GM18909 (cell line): ENCODE measurements around the gene CADPS.

Experiments
- ATAC-seq: cut with Tn5 transposase; IDR thresholded peaks from one replicate; pipeline ENCODE4 v1.9.1; 2021; ENCODE audit warnings: mild to moderate bottlenecking; ENCODE audit not compliant: unreplicated experiment, poor library complexity

CADPS gene

DNA sequence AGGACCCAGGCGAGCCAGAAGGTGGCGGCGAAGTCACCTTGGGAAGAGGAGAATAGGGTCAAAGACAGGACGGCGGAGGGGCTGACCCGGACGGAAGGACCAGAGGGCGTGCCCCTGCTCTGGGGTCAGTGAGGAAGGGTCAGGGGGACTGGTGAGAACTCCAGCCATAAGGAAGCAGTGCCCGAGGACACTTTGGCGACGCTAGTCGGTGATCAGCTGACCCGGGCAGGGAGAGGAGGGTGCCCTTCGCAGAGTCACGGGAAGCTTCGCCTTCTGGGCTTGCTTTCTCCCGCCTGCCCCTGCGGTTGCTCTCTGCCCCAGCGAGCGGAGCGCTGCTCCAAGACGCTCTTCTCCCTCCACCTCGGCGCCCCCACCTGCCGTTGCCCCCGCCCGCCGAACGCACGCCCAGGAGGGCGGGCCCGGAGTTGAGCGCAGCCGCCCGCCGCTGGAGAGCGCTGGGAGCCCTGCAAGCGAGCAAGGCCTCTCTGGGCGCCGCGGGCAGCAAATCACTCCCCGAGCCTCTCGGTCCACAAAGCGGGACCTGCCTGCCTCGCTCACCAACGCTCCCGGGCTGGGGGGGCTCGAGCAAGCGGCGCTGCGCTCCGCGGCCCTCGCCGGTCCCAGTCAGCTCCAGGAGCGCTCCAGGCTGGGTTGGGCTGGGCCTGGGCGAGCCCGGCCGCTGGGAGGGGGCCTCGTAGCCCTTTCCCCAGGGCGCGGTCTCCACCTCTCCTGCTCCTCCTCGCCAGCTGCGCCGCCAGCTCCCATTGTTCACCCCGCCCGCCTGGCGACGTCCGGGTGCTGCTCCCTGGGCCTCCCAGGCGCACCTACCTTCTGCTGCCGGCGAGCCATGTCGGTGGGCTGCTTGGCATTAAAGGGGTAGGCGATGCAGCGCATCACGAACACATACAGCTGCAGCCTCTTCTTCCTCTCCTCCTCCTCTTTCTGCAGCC is 1.2 kb downstream of the CADPS start:
- peak; percentile 49 for ATAC-seq

GRCh38 chr3:62873451-62873760 is 1.8 kb downstream of the CADPS start:
- no peak for ATAC-seq

- ATAC-seq: no peak
Observed at GRCh38 chr3:62872318-62872717, 2.9 kb downstream of the CADPS start.

GRCh38 chr3:62870321-62870720 is 4.9 kb downstream of the CADPS start:
- no peak for ATAC-seq

DNA sequence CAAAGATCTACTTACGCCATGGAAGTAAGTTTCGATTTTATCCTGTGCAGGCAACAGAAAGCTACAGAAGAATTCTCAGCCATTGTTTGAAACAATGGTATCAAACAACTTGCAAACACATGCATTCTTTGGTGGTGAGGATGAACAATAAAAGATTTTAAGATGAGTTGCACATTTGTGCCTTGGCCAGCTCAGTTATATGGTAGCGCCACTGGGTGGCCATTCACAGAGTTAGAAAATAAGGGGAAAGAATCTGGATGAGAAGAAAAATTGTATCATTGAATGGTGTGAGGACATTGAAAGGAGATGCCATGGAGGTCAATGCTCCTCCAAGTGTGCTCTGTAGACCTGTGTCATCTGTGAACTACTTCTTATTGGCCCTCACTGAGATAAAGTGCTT is 11.6 kb downstream of the CADPS start:
- ATAC-seq: no peak

GRCh38 chr3:62859203-62859791 is 15.9 kb downstream of the CADPS start:
- no peak for ATAC-seq

DNA sequence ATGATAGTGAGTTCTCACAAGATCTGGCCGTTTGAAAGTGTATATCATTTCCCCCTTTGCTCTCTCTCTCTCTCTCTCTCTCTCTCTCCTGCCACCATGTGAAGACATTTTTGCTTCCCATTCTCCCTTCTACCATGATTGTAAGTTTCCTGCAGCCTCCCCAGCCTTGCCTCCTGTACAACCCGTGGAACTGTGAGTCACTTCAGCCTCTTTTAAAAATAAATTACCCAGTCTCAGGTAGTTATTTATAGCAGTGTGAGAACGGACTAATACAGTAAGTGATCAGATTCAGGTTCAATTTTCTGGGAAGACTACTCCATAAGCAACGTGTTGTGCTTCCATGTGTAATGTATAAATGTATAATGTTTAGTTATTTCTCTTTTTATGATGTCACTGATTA is 29.2 kb downstream of the CADPS start:
- ATAC-seq: no peak

DNA sequence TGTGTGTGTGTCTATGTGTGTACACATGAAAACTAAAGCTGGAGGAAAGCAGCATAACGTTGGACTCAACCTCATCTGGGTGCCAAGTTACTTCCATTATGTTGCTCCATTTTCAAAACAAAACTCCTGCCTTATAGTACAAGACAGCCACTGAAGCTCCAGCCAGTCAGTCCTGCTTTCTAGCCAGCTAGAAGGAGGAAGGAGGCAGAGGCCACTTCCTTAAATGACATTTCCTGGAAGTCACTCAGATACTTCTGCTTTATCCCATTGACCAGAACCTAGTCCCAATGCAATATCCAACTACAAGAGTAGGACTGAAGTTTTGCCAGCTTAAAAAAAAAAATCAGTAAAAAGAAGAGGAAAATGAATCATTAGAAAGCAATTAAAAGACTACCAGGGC is 31.7 kb downstream of the CADPS start:
- ATAC-seq: no peak

DNA sequence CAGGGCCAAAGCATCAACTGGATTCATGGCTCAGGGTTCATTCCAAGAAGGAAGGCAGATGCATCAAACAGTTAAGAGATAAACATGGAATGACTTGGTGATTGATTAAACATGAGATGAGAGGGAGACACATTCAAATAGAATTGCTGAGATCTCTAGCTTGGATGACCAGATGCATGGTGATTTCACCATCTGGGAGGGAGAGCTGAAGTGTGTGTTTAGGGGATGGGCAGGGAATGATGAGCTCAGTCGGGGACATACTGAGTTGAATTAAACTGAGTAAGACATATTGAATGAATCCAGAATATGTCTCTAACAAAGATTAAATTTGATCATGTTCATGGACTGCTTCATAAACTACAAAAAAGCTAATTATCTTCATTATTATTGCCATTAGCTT is 35.5 kb downstream of the CADPS start:
- no peak for ATAC-seq

- no peak for ATAC-seq
Observed at GRCh38 chr3:62837145-62837787, 38.0 kb downstream of the CADPS start.

DNA sequence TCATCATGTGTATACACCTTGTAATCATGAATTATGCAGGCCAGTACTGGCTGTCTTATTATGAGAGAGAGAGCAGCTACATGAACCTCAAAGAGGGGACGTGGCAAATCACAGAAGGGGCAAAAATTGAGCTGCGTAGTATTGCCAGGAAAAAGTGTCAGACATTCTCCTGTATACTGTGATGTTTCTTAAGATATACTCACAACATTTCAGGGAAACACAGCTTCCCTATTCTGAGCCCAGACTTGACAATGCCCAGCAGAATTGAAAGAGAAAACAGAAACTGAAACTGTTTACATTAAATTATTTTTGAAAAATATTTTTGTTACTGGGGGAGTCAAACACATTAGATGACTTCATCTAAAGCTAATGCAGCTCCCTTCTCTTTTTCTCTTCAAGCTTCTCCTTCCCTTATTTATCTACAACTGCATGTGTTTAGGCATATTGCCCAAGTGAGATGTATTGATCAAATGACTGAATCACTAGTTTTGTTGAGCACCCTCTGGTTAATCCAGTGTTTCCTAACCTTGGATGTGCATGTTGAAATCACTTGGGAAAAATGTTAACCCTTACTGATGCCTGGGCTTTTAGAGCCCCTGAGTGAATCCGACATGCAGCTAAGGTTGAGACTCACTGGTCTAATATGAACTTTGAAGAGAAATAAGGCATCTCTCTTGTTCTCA is 39.5 kb downstream of the CADPS start:
- ATAC-seq: peak; percentile 77

GRCh38 chr3:62833538-62833937 is 41.7 kb downstream of the CADPS start:
- no peak for ATAC-seq

DNA sequence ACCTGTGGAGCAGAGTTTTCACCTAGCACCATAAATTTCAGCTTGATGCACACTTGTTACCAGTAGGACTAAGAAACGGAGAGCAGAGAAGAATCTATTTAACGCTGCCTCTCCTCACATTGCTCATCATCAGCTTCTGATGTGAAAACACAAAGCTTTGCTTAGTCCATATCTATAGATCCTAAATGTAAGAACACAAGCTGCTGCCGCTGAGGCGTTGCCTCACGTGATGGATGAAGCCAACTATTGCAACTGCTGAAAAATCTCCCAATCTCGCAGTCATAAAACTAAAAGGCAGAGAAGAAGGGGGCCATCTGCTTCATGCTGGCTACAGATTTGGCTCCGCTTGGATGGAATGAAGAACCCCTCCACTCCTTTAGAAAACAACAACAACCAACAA is 42.7 kb downstream of the CADPS start:
- no peak for ATAC-seq

DNA sequence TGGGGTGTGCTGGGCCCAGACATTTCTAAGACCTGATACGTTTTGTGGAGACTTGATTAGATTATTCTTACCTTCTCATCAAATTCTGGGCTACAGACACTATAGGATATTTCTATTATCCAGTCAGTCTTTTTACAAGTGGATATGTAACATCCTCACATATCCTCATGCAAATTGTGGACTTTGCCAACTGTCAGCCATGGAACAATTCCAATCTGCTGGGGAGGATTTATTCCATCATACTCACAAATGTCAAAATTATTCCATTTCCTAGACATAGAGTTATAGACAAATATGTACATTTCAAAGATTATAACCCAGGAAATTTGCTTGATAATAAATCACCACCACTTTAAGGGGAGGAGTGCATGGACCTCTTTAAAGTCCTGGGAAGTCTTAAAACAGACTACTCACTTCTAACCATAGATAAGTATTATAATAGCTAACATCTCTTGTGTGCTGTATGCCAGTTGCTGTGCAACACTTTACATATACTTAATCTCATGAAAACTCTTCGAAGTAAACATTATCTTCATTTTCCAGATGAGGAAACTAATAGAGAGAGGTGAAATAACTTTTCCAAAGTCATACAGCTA is 44.4 kb downstream of the CADPS start:
- no peak for ATAC-seq

DNA sequence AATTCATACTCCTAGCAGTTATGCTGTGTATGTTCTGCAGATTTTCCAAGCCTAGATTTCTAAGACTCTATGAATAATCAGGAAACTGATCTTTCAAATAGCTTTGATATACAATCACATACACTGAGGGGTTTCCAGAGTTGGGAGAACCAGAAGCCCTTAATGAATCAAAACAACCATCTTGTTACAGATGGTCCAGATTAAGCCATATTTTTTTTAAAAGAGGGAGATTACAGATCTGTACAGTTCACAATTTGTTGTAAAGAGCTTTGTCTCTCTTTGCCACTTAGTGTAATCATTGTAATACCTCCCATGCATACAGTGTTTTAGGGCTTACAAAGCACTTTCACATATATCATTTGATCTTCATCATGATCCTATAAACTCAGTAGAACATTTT is 47.7 kb downstream of the CADPS start:
- ATAC-seq: no peak

- ATAC-seq: no peak
Observed at GRCh38 chr3:62824965-62825592, 50.1 kb downstream of the CADPS start.

DNA sequence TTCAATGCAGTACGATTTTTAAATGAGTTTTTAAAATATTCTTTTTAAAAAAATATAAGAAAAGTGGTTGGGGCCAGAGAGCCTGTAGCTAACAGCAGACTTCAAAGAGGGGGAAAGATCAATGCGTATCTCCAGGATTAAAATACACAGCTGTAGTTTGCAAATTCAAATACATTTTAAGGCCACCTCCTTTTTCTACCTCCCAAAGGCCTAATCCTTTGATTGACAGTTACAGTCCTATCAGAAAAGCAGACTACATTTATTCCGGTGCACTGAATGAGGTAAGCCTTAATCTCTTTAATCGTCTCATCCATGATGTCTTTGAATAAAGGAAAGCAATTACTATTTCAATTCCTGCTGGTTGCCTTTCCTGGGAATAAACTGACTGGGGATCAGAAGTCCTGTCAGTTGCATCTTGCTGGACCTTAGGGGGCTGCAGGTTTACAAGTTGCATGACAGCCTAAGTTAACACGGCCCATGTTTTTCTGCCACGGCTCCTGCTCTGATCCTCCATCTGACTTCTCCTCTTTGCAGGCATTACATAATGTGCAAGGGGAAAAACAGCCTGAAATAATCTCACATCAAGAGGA is 51.7 kb downstream of the CADPS start:
- ATAC-seq: no peak

- no peak for ATAC-seq
Observed at GRCh38 chr3:62822905-62823304, 52.3 kb downstream of the CADPS start.

- ATAC-seq: peak; percentile 84
Observed at GRCh38 chr3:62818347-62818746, 56.9 kb downstream of the CADPS start.

GRCh38 chr3:62817678-62818077 is 57.5 kb downstream of the CADPS start:
- no peak for ATAC-seq
